Suppressor macrophage treated with lipopolysaccharide for 4 hours (primary cell): ENCODE data around the gene GRK1.
"Not testable (repeated sequence)": the region's sequence is repeated elsewhere in the genome, so short reads cannot be mapped to it uniquely, and the experiment has no call there.

Experiments used
- DNase-seq: peaks from one replicate; pipeline ENCODE4 v3.0.0-alpha.2; 2020

The GRK1 gene

DNA sequence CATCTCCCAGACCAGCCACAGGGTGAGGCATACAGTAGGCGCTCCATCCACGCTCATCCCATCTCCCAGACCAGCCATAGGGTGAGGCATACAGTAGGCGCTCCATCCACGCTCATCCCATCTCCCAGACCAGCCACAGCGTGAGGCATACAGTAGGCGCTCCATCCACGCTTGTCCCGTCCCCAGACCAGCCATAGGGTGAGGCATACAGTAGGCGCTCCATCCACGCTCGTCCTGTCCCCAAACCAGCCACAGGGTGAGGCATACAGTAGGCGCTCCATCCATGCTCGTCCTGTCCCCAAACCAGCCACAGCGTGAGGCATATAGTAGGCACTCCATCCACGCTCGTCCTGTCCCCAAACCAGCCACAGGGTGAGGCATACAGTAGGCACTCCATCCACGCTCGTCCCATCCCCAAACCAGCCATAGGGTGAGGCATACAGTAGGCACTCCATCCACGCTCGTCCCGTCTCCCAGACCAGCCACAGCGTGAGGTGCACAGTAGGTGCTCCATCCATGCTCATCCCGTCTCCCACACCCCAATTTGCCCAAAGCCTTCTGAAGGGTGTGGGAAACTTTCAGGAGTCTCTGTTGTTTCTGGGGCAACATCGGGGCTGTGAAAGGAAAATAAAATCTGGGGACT is 78.6 kb downstream of the GRK1 start:
- not testable (repeated sequence) for DNase-seq

DNA sequence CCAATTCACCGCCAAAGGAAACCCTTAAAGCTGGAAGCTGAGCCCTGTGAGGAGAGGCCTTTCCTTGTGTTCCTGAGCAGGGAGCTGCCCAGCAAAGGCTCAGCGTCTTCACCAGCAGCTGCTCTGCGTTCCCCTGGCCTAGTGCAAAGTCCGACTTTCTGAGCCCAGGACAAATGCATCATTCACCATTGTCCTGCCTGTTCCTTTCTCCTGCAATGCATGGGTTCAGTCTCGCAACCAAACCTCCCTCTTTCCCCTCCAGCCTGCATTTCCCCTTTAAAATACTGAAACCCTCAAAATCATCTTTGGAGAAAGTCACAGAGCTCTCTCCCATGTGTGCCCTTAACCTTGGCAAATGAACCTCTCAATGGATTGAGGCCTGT is 79.1 kb downstream of the GRK1 start:
- no peak for DNase-seq

DNA sequence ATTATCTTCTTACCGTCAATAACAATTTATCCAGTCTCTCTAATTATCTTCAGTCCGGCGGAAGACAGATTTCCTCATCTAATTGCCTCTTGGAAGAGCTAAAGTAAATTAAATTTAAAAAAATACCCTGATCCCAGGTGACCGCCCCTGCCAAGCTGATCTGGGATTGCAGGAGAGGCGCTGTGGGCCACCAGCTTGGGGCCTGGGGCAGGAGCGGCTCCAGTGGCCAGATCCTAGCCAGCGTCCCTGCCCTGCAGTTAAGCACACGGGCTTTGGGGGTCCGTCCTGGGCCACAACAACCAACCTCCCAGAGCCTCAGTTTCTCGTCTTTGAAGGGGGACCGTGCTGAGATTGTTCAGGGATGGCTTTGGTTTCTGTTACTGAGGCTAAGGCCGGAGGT is 79.7 kb downstream of the GRK1 start:
- DNase-seq, result no peak

DNA sequence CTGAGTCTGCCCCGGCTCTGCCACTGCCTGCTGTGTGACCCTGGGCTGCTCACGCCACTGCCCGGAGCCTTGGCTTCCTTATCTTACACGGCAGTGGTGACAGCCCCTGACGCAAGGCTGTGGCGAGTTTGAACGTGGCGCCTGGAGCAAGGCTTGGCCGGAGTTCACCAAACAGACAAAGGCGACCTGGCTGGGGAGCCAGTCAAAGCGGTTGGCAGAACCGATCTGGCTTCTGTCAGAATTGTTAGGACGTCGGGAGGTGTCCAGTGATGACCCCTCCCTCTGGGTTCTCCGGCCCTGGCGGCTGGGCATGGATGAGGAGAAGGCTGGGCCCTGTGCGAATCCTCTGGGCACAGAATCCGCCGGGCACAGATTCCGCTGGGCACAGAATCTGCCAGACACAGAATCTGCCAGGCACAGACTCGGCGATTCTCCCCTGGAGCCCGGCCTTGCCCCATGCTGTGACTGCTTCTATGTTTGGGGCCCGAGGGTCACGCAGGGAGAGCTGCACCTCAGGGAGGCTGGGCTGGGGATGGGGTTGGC is 80.3 kb downstream of the GRK1 start:
- DNase-seq, result no peak

DNA sequence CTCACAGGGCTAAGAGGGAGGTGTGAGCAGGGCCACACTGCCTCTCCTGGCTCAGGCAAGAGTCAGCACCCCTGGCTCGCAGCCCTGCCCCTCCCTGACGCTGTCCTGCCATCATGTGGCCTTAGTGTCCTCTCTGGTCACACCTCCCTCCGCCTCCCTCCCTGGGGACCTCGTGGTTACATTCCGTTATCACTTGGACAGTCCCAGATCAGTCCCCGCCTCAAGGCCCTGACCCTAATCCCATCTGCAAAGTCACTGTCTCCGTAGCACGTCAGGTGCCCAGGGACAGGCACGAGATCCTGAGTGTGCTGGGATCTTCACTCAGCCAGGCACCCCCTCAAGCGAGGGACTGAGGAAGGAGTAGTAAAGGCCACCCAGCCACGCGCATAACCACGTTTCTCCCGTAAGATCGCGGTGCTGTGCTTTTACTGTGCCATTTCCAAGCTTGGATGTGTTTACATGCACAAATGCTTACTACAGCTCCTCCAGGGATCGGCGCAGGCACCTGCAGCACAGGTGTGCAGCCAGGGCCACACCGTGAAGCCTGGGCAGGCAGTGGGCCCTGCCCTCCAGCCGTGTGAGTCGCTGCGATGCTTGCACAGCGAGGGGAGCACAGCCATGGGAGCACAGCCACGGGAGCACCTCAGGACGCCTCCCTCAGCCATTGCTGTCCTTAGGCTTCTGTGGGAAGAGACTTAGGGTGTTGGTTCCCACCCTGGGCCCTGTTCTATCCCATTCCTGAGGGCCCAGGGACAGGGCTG is 81.3 kb downstream of the GRK1 start:
- DNase-seq, result no peak

DNA sequence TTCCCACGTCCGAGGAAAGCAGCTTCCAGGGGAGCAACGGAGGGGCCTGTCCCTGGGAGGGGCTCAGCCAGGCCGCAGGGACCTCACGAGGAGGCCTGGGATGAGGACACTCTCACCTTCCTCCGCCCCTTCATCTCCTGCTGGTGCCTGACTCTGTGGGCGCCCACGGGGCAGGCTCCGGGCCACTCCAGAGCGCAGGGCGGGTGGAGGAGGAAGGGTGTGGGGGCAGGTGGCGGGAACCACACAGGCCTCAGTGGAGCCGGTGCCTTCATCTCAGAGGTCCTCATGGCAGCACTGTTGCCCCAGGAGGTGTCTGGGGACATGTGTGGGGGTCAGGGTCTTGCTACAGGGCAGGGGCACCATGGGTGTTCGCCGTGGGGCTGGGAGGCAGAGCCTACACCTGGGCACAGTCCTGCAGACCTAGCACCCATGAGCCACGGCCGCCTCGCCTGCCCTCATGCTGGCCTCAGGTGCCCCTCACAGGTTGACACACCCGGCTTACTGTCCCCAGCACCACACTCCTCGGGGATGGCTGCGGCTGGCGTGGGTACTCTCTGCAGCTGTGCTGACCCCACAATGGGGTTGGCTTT is 81.9 kb downstream of the GRK1 start:
- DNase-seq, result no peak

DNA sequence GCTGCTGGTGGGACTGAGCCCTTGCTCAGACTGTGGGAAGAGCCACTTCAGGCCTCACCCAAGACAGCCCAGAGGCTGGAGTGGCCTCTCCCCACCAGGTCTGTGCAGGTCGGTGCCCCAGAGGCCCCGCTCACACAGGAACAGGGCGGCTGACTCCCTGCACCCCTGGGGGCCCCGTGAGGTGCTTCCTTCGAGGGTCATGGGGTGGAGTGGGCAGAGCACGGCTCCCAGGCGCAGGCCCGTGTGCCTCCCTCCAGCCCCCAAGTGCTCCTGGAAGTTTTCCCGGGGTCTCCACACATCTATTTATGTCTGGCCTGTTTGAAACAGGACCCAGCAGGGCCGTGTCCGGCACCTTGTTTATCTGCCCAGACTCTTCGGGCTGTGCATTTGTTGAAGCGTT is 82.5 kb downstream of the GRK1 start:
- DNase-seq, result no peak

DNA sequence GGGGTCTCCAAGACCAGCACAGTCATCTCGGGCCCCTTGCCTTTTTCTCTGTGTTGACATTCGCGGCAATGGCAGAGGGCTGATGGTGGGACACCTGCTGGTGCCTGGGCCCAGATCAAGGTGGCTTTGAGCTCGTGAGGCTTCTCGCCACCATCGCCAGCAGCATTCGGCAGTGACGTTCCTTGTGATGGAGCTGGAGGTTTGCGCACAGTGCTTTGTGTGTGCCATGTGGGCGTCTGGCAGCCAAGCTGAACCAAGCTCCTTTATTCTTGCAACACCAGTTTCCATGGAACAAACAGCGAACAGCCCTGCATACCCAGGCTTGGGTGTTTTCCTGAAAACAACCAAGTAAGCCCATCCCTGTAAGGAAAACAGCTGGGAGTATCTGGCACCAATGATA is 82.9 kb downstream of the GRK1 start:
- DNase-seq, result no peak

DNA sequence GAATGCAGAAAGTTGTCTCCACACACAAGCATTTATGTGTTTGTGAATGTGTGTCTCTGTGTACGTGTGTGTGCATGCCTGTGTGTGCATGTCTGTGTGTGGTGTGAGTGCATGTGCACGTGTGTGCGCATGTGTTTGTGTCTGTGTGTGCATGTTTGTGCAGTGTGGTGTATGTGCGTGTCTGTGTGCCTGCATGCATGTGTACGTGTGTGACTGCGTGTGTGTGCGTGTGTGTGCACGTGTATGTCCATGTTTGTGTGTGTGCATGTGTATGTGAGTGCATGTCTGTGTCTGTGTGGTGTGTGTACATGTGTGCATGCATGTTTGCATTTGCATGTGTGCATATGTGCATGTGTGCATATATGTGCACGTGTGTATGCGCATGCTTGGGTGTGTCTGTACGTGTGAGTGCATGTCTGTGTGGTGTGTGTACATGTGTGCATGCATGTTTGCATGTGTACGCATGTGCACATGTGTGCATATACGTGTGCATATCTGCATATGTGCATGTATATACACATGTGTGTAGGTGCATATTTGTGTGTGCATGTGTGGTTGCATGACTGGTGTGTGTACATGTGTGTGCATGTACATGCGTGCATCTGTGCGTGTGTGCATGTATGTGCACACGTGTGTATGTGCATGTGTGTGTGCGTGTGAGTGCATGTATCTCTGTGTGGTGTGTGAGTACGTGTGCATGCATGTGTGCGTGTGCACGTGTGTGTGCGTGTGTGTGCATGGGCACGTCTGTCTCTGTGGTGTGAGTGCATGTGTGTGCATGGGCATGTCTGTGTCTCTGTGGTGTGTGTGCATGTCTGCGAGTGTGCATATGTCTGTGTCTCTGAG is 83.8 kb downstream of the GRK1 start:
- no peak for DNase-seq

DNA sequence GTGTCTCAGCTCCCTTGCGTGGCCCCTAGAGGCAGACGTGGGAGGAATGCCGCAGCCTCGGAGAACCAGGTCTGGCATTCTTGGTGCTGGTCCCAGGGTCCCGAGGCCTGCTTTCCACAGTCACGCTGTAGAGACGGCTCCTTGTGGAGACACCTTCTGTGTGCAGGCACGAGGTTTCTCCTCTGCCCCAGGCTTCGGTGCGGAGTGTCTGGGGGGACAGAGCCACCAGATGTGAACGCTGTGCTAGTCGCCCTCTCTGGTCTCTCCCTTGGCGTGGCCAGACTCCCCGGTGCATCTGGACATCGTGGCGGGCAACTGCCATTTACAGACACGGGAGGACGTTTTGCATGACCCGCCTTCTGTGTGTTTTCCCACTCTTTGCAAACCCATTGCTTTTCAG is 84.5 kb downstream of the GRK1 start:
- DNase-seq, result no peak

DNA sequence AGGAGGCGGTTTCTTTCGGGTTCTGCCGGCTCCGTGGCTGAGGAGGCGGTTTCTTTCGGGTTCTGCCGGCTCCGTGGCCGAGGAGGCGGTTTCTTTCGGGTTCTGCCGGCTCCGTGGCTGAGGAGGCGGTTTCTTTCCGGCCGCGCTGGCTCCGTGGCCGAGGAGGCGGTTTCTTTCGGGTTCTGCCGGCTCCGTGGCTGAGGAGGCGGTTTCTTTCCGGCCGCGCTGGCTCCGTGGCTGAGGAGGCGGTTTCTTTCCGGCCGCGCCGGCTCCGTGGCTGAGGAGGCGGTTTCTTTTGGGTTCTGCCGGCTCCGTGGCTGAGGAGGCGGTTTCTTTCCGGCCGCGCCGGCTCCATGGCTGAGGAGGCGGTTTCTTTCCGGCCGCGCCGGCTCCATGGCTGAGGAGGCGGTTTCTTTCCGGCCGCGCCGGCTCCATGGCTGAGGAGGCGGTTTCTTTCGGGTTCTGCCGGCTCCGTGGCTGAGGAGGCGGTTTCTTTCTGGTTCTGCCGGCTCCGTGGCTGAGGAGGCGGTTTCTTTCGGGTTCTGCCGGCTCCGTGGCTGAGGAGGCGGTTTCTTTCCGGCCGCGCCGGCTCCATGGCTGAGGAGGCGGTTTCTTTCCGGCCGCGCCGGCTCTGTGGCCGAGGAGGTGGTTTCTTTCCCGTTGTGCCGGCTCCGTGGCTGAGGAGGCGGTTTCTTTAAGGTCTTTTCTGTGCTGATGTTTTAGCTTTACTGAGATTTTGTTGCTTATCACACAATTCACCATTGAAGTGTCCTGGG is 85.4 kb downstream of the GRK1 start:
- not testable (repeated sequence) for DNase-seq

DNA sequence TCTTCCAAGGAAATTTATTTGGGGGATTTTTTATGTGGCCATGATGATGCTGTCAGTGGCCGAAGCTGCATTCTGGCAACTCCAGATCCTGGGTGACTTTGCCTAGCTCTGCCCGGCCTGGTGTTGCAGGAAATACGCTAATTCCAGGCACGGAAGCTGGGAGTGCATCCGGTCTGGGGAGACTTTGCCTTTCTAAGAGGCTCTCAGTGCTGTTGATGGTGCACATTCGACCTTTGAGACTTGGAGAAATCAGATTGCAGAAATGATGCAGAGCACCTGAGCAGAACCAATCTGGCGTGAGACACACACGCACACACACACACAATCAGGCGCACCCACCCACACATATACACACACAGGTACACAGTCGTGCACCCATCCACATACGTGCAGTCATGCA is 86.2 kb downstream of the GRK1 start:
- DNase-seq, result no peak

DNA sequence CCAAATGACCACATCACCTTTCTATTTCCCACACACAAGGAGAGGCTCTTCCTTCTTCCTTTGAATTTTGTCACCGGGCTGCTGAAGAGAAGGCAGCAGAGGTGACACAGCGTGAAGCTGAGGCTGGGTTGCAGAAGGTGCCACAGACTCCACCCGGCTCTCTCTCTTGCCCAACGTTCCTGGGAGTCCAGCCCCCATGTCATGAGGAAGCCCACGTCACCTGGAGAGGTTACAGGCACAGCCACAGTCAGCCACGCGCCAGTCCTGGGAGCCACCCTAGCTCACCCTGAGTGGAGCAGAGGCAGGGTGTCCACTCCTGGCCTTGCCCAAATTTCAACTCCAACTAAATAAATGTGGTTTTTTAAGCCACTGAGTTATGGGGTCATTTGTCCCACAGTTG is 87.2 kb downstream of the GRK1 start:
- DNase-seq, result no peak

DNA sequence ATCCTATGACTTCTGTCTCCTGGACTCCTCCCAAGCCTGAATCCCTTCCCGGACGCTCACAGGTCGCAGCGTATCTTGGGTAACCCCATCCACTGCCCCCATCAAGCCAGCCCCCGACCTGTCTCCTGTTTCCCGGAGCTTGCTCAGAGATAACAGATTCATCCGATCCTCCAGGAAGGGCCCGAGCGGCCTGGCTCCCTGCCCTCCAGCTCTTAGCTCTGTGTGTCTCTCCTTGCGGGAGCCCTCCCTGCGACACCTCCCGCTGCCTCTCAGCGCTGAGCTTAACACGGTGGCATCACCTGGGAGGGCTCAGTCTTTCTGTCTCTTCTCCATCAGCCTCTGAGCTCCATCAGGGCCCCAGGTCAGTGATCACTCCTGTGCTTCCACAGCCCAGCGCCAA is 87.7 kb downstream of the GRK1 start:
- DNase-seq, result no peak

DNA sequence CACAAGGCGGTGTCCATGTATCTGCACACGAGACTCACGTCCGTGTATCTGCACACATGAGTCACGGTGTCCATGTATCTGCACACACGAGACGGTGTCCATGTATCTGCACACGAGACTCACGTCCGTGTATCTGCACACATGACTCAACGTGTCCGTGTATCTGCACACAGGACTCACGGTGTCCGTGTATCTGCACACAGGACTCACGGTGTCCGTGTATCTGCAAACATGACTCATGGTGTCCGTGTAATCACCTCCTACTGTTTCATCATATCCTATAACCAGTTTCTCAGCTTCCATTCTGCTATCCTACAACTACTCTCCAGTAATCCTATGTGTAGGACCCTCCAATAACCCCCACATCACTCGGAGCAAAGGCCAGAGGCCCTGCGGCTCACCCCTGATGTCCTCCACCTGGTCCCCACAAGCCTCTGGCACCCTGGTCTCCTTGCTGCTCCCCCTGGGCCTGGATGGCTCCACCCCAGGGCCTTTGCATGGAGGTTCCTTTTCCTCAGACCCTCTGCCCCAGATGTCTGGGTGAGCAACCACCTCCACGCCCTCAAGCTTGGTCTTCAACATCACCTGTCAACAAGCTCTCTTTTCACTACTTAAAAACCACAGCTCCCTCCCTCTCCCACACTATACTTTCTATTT is 89.5 kb downstream of the GRK1 start:
- DNase-seq, result no peak

DNA sequence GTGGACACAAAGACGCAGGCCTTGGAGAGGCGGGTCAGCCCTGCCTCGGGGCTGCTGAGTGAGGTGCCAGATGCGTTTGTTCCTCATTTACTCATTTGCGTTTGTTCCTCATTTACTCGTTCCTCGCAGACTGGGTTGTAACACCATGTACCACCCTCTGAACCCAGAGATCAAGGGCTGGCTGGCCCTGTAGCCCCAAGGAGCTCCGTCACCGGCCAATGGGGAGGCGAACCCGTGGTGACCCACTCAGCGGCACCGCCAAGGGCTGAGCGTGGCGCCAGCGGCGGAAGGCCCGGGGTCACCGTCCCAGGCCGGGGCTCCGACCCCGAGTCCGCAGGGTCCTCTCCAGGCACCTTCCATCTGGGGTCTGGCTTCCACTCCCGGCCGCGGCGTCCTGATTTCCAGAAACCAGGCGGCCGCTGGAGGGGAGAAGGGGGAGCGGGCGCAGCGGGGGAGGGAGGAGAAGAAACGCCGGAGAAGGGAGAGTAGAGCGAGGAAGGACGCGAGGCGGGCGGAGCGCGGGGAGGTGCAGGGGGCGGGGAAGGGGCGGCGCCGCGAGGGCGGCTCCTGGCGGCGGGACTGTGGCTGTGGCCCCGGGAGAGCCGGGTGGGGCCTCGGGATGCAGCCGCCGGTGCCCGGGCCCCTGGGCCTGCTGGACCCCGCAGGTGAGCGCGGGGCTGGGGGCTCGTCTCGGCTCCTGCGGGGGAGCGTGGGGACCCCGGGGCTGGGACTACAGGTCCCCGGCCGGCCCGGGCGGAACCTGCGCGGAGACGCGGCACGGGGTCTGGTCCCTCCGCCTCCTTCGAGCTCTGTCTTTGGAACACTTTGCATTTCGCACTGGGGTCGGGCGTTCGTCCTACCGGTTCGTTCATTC is 91.9 kb downstream of the GRK1 start, which contains the start of gene TMEM255B:
Gene TMEM255B (plus strand): TSS at position 576 of the 874 bp plus-strand sequence. CDS start 44 bp downstream, at position 620.
- peak; percentile 82 for DNase-seq

DNA sequence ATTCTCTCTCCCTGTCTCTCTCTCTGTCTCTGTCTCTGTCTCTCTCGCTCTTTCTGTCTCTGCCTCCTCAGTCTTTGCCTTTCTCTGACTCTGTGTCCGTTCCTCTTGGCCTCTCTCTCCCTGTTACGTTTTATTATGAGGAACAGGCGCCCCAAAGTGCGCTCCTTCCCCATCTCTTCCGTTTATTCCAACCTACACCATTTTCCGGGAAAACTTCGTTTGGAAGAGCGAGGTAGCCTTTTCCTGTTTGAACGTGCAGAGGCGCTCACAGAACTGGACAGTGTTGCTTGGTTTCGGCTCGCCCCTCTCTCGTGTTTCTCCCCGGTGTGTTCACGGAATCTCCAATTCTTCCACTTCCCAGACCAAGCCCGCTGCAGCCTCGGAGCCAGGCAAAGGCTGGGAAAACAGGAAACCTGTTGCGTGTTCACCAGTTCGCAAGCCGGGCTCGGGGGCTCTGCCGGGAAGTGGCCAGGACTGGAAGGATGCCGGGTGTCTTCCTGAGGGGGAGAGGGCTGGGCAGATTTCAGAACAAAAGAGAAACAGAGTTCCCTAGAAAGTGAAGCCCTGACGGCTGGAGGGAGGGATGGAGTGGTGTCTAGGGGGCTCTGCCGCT is 92.6 kb downstream of the GRK1 start:
- no peak for DNase-seq

DNA sequence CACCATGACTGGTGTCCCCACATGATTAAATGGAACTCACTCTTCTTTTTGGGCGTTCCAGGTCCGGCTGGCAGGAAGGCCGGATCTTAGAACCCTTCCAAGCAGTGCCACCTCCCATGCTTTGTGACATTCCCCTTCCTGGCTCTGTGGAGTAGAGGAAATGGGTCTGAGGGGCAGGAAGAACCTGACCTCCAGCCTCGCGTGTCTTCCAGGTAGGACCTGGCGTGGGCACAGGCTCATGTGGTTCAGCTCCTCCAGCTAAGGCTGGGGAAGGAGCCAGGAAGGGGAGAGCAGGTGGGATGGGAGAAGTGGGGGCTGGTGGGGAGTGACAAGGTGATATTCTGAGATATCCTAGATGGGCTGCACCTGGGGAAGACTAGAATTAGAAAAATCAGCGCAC is 94.1 kb downstream of the GRK1 start:
- no peak for DNase-seq

DNA sequence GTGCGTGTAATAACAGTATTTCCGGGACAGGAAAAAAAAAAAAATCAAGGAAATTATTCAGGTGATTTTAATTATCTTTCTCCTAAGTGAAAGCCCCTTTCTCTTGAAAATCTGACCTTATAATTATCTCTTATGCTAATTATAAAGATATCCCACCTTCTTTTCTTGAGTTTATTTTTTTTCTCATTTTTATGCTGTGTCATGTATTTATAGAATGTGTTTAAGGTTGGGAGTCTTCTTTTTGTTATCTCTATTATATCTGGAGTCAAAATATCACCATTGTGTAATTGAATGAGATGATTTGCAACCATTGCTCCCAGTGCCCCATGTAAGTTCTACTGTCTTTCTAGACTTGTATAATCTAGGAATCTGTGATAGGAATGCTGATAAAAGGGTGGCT is 95.1 kb downstream of the GRK1 start:
- no peak for DNase-seq

DNA sequence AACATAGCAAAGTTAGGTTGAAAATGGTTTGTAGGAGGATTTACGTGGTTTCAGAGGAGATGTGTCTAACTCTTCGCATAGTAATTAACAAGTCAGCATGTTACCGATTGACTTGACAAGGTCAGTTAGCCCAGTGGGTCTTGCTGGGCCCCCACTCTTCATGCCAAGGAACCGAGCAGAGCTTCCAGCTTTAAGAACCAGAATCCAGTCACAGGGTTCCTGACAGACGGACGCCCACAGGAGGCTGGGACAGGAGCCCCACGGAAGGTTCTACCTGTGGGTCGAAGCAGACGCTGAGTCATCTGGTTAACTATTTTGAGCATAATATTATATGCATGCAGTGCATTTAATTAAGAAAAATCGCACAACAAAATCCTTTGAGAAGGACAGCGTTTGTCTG is 95.5 kb downstream of the GRK1 start:
- no peak for DNase-seq
